GM12892 (cell line): ENCODE data around the gene IQCC.

ENCODE experiments used
- DNase-seq: peaks from one replicate; pipeline ENCODE4 v3.0.0; 2011; ENCODE audit not compliant: insufficient read length
- FAIRE-seq: peaks from 2 replicates; lab custom pipeline; 2011; peaks lifted over from hg19 to GRCh38; lab: Jason Lieb, UNC
- POLR2A ChIP-seq: IDR thresholded peaks from 2 replicates; pipeline ENCODE4 v1.6.1; 2011; ENCODE audit warnings: low read depth, low read length, control low read depth
- POLR2AphosphoS5 ChIP-seq: IDR thresholded peaks from 2 replicates; pipeline ENCODE4 v1.6.1; 2011; ENCODE audit warnings: low read depth, low read length, control low read depth
- TAF1 ChIP-seq: IDR thresholded peaks from 2 replicates; pipeline ENCODE4 v1.6.1; 2011; ENCODE audit warnings: low read depth, mild to moderate bottlenecking, control low read depth, low read length, borderline replicate concordance

Gene IQCC

DNA sequence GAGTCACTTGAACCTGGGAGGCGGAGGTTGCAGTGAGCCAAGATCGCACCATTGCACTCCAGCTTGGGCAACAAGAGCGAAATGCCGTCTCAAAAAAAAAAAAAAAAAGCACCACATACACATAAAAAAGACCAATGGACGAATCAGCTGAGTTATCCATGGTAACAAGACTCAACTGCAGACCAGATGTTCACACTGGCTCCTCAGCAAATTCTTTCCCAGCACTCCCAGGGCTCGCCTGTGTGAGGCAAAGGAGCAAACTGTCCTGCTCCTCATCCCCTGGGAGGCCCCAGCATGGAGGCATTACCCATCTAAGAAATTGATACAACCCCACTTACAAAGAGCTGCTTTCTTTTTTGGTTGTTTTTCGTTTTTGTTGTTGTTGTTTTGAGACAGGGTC lies 13.6 kb downstream of the IQCC start:
- no peak for TF ChIP-seq POLR2AphosphoS5
- TF ChIP-seq POLR2A = no peak
- TF ChIP-seq TAF1 = no peak
- FAIRE-seq = no peak
- DNase-seq = no peak

DNA sequence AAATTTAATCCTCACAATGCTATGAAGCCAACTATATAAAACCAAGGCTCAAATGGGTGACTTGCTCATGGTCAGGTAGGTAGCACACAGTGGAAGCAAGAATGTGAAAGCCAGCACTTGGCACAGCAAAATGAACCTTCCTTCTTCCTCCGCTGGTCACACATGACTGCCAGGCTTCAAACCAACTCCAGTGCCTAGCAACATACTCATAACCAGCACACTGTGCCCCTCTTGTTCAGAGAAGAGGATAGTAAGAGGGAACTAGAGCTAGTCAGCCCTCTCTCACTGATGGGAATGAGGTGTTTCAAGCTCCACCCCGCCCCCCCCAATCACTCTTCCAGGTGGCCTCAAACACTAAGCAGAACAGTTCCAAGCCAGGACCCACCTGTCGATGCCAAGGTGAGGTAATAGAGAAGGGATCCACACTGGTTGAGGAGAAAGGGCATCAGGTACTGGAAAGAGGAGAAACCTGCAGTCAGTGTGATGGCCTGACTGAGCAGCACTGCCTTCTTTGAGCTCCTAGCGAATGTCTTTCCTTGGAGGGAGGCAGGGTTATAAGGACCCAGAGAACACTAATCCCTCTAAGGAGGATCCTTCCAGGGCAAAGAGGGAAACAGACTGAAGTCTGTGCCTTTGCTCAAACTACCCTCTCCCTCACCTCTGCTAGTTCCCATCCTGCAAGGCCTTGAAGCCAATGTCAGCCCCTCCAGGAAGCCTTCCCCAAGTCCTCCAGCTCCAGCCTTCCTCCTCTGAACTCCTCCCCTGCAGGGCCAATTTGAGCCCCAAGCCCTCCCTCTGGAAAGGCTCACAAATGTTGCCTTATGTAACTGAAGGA lies 15.5 kb downstream of the IQCC start:
- DNase-seq = no peak
- FAIRE-seq = no peak
- TF ChIP-seq POLR2AphosphoS5 = no peak
- TF ChIP-seq POLR2A = no peak
- TF ChIP-seq TAF1 = no peak

DNA sequence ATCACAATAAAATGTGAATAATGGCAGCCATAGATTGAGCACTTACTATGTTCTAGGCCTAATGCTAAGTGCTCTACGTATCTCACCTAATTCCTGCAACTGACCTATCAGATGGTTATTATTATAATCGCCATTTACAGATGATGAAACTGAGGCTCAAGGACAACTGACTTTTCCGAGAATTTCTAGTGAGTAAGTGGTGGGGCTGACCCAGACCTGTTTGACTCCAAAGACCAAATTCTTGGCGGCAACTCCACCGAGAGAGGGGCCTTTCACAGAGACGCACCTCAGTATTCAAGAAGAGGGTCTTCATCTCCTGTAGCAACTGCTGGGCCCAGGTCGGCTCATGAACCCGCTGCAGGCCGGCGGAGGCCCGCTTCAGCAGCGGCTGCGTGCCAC lies 16.1 kb downstream of the IQCC start:
- TF ChIP-seq POLR2A (no peak), POLR2AphosphoS5 (no peak), TAF1 (no peak)
- FAIRE-seq = no peak

DNA sequence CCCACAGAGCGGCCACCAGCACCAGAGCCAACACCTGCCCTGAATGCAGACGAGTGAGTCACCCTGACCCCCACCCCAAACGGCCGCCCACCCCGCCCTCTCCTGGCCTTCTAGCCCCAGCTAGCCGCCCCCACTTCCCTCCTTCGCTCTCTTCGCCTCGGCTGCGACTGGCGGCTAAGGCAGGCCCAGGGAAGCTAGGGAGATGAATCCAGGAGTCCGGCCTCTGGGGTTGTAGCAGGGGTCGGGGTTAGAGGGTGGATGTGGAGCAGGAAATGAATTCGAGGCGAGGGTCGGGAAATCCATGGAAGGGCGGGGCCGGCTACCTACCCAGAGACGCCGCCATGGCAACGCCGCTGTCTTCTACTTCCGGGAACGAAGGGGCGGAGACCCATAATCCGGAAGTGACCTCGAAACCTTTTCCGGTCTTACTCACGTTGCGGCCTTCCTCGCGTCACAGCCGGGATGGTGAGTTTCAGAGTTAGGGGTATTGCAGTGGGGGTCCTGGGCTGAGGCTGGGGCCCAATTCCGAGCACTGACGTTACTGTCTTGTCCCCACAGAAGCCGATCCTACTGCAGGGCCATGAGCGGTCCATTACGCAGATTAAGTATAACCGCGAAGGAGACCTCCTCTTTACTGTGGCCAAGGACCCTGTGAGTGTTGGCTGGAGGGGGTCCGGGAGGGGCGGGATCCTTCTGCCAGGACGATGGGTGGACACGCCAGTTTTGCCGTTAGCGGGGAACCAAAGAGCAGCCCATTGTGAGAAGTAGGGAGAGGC lies 16.7 kb downstream of the IQCC start, which contains the start of the genes EIF3I and TMEM234:
Gene EIF3I, plus strand, starts transcription at position 428 of the 776 bp plus-strand sequence. Its CDS starts 35 bp downstream, at position 463.
Gene TMEM234, minus strand, starts transcription at position 374 of the 776 bp plus-strand sequence. Its CDS starts 31 bp downstream, at position 343.
- peak; percentile 87 for TF ChIP-seq POLR2AphosphoS5
- peak; percentile 89; the same call in 1 of the 2 replicates for TF ChIP-seq POLR2A
- peak; percentile 49; the same call in 1 of the 2 replicates for TF ChIP-seq TAF1
- DNase-seq (peak; percentile 94), FAIRE-seq (peak; percentile 98)

More for the DNA sequence above, 16.1 kb downstream of the IQCC start:
- no peak for DNase-seq

DNA sequence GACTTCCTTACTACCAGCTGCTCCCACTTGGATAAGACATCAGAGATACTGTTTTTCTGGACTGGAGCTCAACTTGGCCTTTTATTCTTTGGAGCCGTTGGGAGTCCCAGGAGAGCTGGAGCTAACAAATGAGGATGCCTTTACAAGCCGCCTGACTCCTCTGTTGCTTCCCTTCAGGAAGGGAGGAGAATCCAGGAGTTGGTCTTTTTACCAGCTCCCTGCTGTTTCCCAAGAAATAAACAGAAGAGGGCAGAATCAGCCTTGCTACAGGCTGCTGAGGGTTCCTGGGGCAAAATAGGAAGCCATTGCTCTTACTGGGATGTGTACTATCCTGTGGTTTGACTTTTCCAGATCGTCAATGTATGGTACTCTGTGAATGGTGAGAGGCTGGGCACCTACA lies 18.2 kb downstream of the IQCC start:
- DNase-seq (no peak), FAIRE-seq (no peak)
- no peak for TF ChIP-seq POLR2A
- TF ChIP-seq POLR2AphosphoS5 = no peak
- TF ChIP-seq TAF1 = no peak

DNA sequence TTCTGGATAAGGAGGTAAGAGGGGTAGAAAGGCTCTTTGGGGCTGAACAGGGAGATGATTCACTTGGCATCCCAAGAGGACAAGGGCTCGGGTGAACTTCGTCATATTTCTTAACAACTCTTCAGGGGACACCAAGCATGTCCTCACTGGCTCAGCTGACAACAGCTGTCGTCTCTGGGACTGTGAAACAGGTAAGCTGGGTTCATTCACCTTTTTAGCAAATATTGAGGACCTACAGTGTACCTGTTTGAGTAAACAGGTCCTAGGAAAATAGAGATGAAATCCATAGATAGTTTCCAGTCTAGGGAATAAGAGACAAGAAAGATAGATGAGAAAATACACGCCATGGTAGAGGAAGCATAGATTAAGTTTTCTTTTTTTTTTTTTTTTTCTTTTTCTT lies 18.8 kb downstream of the IQCC start:
- DNase-seq (no peak), FAIRE-seq (no peak)
- TF ChIP-seq POLR2A (no peak), TAF1 (no peak), POLR2AphosphoS5 (no peak)

DNA sequence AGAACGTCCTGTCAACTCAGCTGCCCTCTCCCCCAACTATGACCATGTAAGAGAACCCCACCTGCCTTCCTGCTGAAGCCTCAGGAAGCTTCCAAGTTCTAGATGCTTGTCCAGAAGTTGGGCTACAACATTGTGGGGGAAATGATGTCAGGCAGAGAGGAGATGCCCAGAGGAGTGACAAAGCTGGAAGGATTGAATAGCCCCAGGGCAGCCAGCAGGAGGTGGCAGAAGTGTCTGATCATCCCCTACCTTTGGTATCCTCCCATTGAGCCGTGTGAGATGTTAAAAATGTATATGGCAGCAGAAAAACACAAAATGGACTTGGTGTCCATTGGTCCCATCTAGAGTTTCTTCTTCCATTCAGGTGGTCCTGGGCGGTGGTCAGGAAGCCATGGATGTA lies 23.3 kb downstream of the IQCC start:
- TF ChIP-seq TAF1 (no peak), POLR2AphosphoS5 (no peak), POLR2A (no peak)
- DNase-seq = no peak
- no peak for FAIRE-seq

DNA sequence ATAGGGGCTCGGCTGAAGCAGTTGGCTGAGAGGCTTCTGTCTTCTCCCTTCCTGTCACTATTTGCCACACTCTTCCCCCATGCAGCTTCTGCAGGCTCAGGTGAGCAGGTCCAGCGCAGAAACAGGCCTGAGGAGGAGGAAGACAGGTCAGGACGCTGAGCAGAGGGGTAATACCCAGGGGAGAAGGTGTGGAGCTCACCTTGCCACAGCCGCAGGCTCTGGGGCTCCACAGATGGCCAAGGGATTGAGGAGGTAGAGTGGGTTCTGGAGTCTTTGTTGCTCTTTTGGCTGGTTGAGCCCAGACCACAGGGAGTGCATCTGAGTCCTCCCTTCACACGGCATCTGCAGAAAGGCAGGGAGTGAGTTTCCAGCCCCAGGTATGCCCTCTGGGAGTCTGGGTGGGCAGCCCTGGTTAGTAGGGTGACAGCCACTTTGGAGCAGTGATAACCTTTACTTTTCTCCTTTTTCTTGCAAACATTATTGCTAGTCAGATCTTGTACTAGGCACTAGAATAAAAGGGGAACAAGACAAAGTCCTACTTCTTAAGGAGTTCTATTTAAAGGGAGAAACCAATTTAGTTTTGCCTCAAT lies 26.5 kb downstream of the IQCC start:
- TF ChIP-seq POLR2AphosphoS5 (peak; percentile 61; the same call in 1 of the 2 replicates), POLR2A (peak; percentile 46), TAF1 (no peak)
- DNase-seq (no peak), FAIRE-seq (no peak)

DNA sequence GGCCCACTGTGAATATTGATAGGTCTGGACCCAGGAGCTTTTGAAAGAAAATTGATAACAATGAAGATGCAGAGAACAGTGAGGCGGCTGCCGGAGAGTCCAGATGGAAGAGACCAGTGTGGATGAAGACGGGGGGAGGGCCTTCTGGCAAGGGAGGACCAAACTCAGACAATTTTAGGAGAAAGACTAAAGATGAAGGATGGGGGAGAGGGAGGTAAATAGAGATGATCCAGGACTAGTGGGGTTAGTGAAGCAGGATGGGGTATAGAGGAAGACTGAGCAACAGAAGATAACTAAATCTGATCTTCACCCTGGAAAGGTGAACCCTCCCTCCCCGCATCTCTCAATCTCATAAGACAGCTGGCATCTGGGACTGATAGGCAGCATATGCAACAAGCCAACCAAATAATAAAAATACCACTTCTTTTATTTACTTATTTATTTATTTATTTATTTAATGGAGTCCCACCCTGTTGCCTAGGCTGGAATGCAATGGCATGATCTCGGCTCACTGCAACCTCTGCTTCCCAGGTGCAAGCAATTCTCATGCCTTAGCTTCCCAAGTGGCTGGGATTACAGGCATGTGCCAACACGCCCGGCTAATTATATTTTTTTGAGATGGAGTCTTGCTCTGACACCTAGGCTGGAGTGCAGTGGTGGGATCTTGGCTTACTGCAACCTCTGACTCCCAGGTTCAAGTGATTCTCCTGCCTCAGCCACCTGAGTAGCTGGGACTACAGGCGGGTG lies 27.3 kb downstream of the IQCC start:
- no peak for DNase-seq
- FAIRE-seq = no peak
- no peak for TF ChIP-seq TAF1

DNA sequence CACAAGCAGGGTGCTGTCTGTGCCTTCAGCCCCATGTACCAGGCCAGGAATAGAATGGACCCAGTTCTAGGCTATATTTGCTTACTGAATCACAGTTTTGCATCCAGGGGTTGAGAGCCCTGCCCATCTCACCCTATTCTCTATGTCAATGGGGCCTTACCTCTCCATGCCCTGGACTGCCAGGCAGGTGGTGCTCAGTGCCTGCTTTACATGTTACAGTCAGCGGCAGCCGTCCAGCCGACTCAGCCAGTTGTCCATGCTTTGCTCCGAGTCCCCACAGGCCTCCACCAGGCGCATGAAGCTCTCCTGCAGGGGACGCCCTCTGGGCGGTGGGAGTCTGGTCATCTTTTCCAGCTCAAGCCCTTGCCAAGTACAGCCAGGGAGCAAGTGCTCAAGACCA lies 29.3 kb downstream of the IQCC start:
- FAIRE-seq (no peak), DNase-seq (no peak)
- no peak for TF ChIP-seq TAF1

DNA sequence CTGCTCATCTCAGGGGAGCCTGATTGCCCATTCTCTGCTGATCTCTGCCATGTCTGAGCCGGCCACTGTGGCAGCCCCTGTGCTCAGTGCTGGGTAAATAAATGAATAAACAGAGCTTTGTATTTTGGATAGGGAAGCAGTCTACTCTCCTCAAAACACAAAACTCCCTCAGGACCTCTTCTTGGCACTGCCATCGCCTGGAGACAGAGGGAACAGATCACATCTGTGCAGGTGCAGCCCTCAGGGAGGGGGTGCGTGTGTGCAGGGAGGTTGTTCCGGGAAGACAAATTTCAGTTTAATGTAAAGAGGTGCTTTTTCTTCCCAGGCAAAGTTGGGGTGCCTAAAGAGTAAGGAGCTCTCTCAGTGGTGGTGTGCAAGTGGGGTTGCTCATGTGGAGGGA lies 33.9 kb downstream of the IQCC start:
- TF ChIP-seq POLR2A (no peak), POLR2AphosphoS5 (no peak), TAF1 (no peak)
- DNase-seq (no peak), FAIRE-seq (no peak)
